ENCODE measurements around the gene SHROOM4.

The SHROOM4 gene

GRCh38 chrX:50736656-50737055, 77.3 kb downstream of the SHROOM4 start:
- peak; percentile 53 for DNase-seq (ENCODE audit: low read depth)

GRCh38 chrX:50726296-50726695, 87.7 kb downstream of the SHROOM4 start:
- no peak for TF ChIP-seq MYC (IDR thresholded peaks at IDR 0.05; ENCODE audit: low read depth, low read length)
- TF ChIP-seq POLR2A (IDR thresholded peaks at IDR 0.05; ENCODE audit: extremely low read depth, insufficient read length) = no peak
- TF ChIP-seq MAX (IDR thresholded peaks at IDR 0.05; ENCODE audit: low read depth, low read length) = no peak
- no peak for TF ChIP-seq CTCF (IDR thresholded peaks at IDR 0.05; ENCODE audit: low read depth, low read length)
- no peak for DNase-seq (ENCODE audit: low read depth)
- no peak overlapping the region for H3K4me3 ChIP-seq (ENCODE audit: low read depth, low read length)

More at GRCh38 chrX:50736656-50737055, 77.3 kb downstream of the SHROOM4 start:
- TF ChIP-seq MYC (IDR thresholded peaks at IDR 0.05; ENCODE audit: low read depth, low read length) (no peak), CTCF (IDR thresholded peaks at IDR 0.05; ENCODE audit: low read depth, low read length) (no peak), MAX (IDR thresholded peaks at IDR 0.05; ENCODE audit: low read depth, low read length) (no peak)
- no peak overlapping the region for H3K4me3 ChIP-seq (ENCODE audit: low read depth, low read length)

GRCh38 chrX:50725310-50725709, 88.7 kb downstream of the SHROOM4 start:
- TF ChIP-seq MYC (IDR thresholded peaks at IDR 0.05; ENCODE audit: low read depth, low read length) = no peak
- no peak for TF ChIP-seq CTCF (IDR thresholded peaks at IDR 0.05; ENCODE audit: low read depth, low read length)
- TF ChIP-seq MAX (IDR thresholded peaks at IDR 0.05; ENCODE audit: low read depth, low read length) = no peak
- TF ChIP-seq POLR2A (IDR thresholded peaks at IDR 0.05; ENCODE audit: extremely low read depth, insufficient read length) = no peak
- H3K4me3 ChIP-seq (ENCODE audit: low read depth, low read length) = no peak overlapping the region

GRCh38 chrX:50723006-50723405, 91.0 kb downstream of the SHROOM4 start:
- no peak overlapping the region for H3K4me3 ChIP-seq (ENCODE audit: low read depth, low read length)
- DNase-seq (ENCODE audit: low read depth) = no peak
- no peak for TF ChIP-seq MAX (IDR thresholded peaks at IDR 0.05; ENCODE audit: low read depth, low read length)
- no peak for TF ChIP-seq MYC (IDR thresholded peaks at IDR 0.05; ENCODE audit: low read depth, low read length)
- TF ChIP-seq POLR2A (IDR thresholded peaks at IDR 0.05; ENCODE audit: extremely low read depth, insufficient read length) = no peak
- TF ChIP-seq CTCF (IDR thresholded peaks at IDR 0.05; ENCODE audit: low read depth, low read length) = no peak

More at GRCh38 chrX:50725310-50725709, 88.7 kb downstream of the SHROOM4 start:
- DNase-seq (ENCODE audit: low read depth) = no peak

GRCh38 chrX:50721764-50722521, 92.1 kb downstream of the SHROOM4 start:
- H3K4me3 ChIP-seq (ENCODE audit: low read depth, low read length) = no peak overlapping the region
- DNase-seq (ENCODE audit: low read depth) = no peak
- no peak for TF ChIP-seq MAX (IDR thresholded peaks at IDR 0.05; ENCODE audit: low read depth, low read length)
- TF ChIP-seq POLR2A (IDR thresholded peaks at IDR 0.05; ENCODE audit: extremely low read depth, insufficient read length) = no peak
- no peak for TF ChIP-seq MYC (IDR thresholded peaks at IDR 0.05; ENCODE audit: low read depth, low read length)
- no peak for TF ChIP-seq CTCF (IDR thresholded peaks at IDR 0.05; ENCODE audit: low read depth, low read length)
